HG03103 (cell line): ENCODE data around the gene SCN1B.
"Not testable (repeated sequence)": the region's sequence is repeated elsewhere in the genome, so short reads cannot be mapped to it uniquely, and the experiment has no call there.

Experiments
- ATAC-seq: cut with Tn5 transposase; IDR thresholded peaks from one replicate; pipeline ENCODE4 v1.9.1; 2021; ENCODE audit warnings: low read depth; ENCODE audit not compliant: unreplicated experiment

Gene SCN1B

DNA sequence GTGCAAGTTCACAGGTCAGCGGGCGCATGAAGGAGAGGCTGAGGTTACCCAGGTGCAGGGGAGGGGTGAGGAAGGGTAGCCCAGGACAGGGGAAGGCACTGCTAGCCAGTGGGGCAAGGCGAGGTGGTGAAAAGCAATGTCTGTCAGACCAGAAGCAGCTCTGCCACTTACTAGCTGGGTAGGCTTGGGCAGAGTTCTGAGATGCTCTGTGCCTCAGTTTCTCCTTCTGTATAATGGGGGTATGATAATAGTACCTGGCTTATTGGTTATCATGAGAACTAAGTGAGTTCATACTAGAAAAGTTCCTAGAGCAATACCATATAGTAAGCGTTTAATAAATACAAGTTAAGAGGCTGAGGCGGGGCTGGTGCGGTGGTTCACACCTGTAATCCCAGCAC lies 14.3 kb upstream of the SCN1B start:
- no peak for ATAC-seq

GRCh38 chr19:35017507-35017906 lies 12.8 kb upstream of the SCN1B start:
- ATAC-seq, result no peak

GRCh38 chr19:35018379-35018778 lies 11.9 kb upstream of the SCN1B start:
- ATAC-seq, result no peak

DNA sequence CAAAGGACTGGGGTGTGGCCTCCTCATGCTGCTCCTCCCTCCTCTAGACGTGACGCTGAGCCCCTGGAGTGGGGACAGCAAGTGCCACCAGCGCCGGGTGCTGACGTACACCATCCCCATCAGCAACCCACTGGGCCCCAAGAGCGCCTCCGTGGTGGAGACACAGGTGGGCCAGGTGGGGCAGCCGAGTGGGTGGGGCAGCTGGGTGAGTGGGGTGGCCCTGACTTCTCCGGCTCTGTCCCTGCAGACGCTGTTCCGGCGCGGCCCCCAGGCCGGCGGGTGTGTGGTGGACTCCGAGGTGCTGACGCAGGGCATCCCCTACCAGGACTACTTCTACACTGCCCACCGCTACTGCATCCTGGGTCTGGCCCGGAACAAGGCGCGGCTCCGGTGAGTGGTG lies 11.1 kb upstream of the SCN1B start:
- no peak for ATAC-seq

GRCh38 chr19:35021016-35021415 lies 9.3 kb upstream of the SCN1B start:
- ATAC-seq, result no peak

DNA sequence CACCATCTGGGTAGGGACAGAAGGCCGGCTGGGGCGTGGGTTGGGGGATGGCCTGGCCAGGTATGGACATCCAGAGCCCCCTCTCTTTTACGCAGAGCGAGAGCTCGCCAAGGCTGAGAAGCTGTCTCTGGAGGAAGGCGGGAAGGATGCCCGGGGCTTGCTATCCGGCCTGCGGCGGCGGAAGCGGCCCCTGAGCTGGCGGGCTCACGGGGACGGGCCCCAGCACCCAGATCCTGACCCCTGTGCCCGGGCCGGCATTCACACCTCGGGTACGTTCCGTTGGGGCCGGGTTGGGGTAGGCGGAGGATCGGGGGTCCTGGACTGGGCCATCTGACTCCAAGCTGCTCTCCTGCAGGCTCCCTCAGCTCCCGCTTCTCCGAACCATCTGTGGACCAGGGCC lies 8.7 kb upstream of the SCN1B start:
- ATAC-seq, result no peak

DNA sequence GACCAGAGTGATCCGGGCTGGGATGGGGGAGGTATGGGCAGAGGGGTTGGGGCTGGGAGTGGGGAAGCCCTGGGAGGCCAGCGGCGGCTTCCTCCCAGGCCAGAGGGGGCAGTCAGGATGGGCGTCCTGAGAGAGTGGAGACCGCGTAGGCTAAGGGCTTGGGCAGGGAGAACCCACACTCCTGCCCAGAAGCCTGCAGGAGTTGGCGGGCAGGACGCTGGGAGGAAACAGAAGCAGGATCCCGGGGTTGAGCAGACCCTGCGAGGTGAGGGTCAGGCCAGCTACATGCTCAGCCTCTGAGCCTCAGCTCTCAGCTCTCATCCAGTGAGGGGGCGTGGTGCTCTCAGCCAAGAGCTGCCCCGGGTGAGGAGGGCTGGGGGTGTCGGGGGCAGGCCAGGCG lies 7.8 kb upstream of the SCN1B start:
- no peak for ATAC-seq

DNA sequence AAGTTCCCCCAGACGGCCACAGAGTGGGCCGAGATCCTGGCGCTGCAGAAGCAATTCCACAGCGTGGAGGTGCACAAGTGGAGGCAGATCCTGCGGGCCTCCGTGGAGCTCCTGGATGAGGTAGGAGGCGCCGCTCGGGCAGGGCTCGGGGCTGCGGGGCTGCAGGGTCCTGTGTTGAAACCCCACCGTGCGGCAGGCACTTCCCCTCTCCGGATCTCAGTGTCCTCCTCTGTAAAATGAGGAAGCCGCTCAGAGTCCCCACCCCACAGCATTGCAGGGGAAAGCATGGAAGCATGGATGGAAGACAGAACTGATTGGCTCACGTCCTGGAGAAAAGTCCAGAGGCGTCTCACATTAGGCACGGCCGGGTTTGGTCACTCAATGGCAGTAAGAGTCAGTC lies 6.8 kb upstream of the SCN1B start:
- ATAC-seq, result no peak

DNA sequence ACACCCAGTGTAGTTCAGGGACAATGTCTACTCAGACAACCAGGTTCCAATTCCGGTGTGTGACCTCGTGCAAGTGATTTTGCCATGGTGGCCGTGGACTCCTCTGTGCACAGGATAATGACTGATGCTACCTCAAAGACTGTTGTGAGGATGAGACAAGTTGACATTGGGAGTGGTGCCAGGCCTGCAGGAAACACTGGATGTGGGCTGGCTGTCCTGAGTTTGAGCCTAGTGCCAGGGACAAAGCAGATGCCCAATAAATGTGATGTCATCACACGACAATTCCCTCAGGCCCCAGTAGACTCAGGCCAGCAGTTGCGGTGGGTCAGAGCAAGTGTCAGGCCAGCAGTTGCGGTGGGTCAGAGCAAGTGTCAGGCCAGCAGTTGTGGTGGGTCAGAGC lies 6.2 kb upstream of the SCN1B start:
- no peak for ATAC-seq

- no peak for ATAC-seq
Measured at GRCh38 chr19:35025969-35026368, 4.3 kb upstream of the SCN1B start.

DNA sequence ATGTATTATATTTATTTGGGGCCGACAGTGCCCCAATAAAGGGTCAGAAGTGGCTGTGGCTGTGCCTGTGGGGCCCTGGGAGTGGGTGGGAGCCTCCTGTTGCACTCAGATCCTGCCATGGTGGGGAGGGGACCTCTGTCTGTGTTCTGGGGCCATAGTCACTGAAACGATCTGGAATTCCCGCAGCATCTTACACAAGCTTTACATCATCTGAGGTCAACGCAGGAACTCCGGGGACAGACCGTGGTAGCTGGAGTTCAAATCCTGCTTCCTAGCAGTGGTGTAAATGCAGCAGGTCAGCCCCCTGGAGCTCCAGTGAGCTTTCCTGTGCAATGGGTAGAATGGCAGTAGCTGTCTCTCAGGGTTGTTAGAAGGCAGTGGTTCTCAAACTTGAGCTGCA lies 3.9 kb upstream of the SCN1B start:
- ATAC-seq, result no peak

GRCh38 chr19:35027009-35027408 lies 3.3 kb upstream of the SCN1B start:
- no peak for ATAC-seq

DNA sequence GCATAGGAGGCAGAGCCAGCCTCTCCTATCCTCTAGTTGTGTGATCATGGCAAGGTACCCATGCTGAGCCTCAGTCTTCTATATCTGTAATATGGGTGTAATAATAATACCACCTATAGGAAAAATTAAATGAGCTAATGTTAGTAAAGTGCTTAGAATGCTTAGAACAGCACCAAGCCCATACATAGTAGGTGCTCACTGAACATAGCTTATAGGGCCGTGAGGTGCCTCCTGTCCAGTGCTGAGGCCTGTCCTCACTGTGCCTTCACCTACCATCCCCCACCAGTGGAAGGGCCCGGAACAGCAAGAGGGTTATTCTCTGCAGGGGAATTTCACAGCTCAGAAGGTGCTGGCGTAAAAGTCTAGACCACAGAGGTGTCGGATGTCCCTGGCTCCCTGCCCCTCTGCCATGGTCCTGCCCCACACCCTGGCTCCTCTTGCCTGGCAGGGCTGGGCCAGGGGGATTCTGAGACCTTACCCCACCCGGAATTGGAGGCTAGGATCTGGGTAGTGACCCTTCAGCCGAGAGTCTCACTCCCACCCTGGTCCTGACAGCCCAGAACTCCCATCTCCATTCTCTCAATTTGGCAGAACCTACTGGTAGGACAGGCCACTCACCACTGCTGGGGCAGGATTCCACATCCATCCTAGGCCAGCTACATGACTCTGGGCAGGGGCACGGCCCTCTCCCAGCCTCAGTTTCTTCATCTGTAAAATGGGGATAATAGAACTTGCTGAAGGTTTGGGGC lies 2.2 kb upstream of the SCN1B start:
- ATAC-seq, result no peak

GRCh38 chr19:35028600-35028885 lies 1.7 kb upstream of the SCN1B start:
- not testable (repeated sequence) for ATAC-seq

GRCh38 chr19:35029275-35029736 lies 964 bp upstream of the SCN1B start:
- not testable (repeated sequence) for ATAC-seq

DNA sequence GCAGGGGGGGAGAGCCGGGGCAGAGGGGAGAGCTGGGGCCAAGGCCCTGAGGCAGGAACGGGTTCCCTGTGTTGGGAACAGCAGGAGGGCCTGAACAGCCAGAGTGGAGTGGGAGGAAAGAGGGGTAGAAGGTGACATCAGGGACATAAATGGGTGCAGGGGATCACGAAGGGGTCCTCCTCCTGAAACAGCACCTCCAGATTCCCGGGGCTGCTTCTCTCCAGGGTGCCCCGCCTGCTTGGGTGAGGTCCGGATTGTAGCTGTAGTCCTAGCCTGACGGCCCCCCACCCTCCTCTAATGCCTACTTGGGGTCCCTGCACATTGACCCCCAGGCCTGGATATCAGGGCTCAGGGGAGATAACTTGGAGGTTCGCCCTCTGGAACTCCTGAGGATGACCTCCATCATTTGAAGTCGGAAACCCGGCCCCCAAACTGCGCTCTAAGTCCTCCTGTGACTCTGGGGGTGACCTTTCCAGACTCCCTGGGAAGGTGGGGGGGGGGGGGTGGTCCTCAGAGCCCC lies 473 bp upstream of the SCN1B start:
- no peak for ATAC-seq

GRCh38 chr19:35031072-35031881 lies 1.0 kb downstream of the SCN1B start:
- ATAC-seq, result no peak

DNA sequence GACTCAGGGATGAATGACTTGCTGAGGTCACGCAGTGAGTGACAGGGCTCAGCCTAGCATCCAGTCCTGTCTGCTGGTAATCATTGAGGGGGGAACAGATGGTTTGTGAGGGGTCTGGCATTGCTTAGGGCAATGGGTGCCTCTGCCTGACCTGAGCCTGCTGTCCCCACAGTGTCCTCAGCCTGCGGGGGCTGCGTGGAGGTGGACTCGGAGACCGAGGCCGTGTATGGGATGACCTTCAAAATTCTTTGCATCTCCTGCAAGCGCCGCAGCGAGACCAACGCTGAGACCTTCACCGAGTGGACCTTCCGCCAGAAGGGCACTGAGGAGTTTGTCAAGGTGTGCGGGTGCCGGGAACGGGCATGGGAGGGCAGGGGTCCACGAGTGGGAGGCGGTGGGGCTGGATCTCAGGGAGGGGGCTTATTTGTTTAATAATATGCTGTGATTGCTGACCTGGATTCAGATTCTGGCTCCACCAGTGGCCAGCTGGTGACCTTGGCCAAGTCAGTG lies 2.1 kb downstream of the SCN1B start:
- no peak for ATAC-seq

DNA sequence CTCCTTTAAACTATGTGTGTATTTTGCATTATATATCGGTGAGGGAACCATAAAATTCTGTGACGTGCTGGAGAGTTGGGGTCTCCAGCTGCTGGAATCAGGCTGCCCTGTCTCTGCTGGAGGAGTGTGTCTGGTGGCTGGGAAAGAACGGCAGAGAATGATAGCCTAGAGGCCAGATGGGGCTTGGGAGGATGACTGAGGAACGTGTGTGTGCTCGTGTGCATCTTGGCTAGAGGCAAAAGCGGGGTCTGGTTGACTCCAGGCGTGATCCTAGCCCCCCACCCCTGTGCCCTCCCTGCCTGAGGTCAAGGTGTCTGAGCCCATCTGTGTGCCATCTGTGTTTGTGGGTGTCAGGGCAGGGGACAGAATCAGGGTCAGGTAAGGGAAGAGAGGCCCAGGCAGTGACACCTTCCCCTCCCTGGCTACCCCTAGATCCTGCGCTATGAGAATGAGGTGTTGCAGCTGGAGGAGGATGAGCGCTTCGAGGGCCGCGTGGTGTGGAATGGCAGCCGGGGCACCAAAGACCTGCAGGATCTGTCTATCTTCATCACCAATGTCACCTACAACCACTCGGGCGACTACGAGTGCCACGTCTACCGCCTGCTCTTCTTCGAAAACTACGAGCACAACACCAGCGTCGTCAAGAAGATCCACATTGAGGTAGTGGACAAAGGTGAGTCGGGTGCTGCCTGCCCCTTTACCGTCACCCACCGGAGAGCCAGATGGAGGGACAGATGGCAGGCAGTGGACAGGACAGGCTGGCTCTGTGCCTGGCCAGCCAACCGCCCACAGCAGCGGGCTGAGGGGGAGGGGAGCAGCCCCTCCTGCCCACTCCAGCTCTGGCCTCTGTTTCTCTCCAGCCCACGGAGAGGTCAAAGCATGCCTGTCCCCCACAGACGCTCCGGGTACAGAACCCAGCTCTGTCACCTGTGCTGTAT lies 3.1 kb downstream of the SCN1B start:
- no peak for ATAC-seq

GRCh38 chr19:35034005-35034502 lies 3.8 kb downstream of the SCN1B start:
- ATAC-seq, result no peak
